NB4 (cell line): Measurements from ENCODE around the gene IER3IP1.

Experiments
- MAX ChIP-seq: IDR thresholded peaks from 2 replicates; pipeline ENCODE4 v1.6.1; 2011; ENCODE audit warnings: low read depth, low read length
- MYC ChIP-seq: IDR thresholded peaks from 2 replicates; pipeline ENCODE4 v1.6.1; 2011; ENCODE audit warnings: low read depth, low read length
- POLR2A ChIP-seq: IDR thresholded peaks from 2 replicates; pipeline ENCODE4 v1.6.1; 2011; ENCODE audit warnings: mild to moderate bottlenecking; ENCODE audit not compliant: insufficient read length; ENCODE audit errors: extremely low read depth
- TF ChIP-seq, protein P1 (sequence below): IDR thresholded peaks from one replicate; pipeline ENCODE4 v1.5.1; 2012; ENCODE audit warnings: low read depth, low read length

- TF ChIP-seq, protein P1, sequence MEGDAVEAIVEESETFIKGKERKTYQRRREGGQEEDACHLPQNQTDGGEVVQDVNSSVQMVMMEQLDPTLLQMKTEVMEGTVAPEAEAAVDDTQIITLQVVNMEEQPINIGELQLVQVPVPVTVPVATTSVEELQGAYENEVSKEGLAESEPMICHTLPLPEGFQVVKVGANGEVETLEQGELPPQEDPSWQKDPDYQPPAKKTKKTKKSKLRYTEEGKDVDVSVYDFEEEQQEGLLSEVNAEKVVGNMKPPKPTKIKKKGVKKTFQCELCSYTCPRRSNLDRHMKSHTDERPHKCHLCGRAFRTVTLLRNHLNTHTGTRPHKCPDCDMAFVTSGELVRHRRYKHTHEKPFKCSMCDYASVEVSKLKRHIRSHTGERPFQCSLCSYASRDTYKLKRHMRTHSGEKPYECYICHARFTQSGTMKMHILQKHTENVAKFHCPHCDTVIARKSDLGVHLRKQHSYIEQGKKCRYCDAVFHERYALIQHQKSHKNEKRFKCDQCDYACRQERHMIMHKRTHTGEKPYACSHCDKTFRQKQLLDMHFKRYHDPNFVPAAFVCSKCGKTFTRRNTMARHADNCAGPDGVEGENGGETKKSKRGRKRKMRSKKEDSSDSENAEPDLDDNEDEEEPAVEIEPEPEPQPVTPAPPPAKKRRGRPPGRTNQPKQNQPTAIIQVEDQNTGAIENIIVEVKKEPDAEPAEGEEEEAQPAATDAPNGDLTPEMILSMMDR = no peak
- TF ChIP-seq POLR2A (no peak), MAX (no peak), MYC (no peak)
Measured at GRCh38 chr18:47113796-47114540, 62.2 kb downstream of the IER3IP1 start.
